Suprapubic skin (tissue), 4 donors: ENCODE measurements around the gene TEX9. TPM values are rescaled to one million over a fixed set of nuclear protein-coding genes. Genes with fewer than 3 reads are reported as not detected.

Experiments used
- DNase-seq, 2 donors: peaks; one replicate each; pipeline ENCODE4 v3.0.0-alpha.2; 2019; ENCODE audit warnings: low spot score in 2 of 2
- H3K27ac ChIP-seq: fragments of 200-600 bp; sonication (generic); one replicate; pipeline ENCODE4 v1.5.1; 2019
- H3K27me3 ChIP-seq: fragments of 200-600 bp; sonication (generic); one replicate; pipeline ENCODE4 v1.5.1; 2019
- H3K36me3 ChIP-seq: fragments of 200-600 bp; sonication (generic); one replicate; pipeline ENCODE4 v1.5.1; 2019
- H3K4me1 ChIP-seq: fragments of 200-600 bp; sonication (generic); one replicate; pipeline ENCODE4 v1.5.1; 2019
- H3K4me3 ChIP-seq: fragments of 200-600 bp; sonication (generic); one replicate; pipeline ENCODE4 v1.5.1; 2019; ENCODE audit warnings: mild to moderate bottlenecking
- H3K9me3 ChIP-seq: fragments of 200-600 bp; sonication (generic); one replicate; pipeline ENCODE4 v1.5.1; 2019
- EP300 ChIP-seq: sonication (generic); formaldehyde crosslinking; IDR thresholded peaks from one replicate; pipeline ENCODE4 v1.6.1; 2017; ENCODE audit warnings: antibody characterized with exemption
- POLR2A ChIP-seq, 2 donors: fragments of 450-650 bp; IDR thresholded peaks; one replicate each; pipeline ENCODE4 v1.6.1; 2017; ENCODE audit warnings: antibody characterized with exemption in 2 of 2, mild to moderate bottlenecking in 2 of 2, moderate library complexity in 2 of 2
- POLR2AphosphoS5 ChIP-seq, 3 donors: sonication (generic); formaldehyde crosslinking; IDR thresholded peaks; one replicate each; pipeline ENCODE4 v1.6.1; 2017; ENCODE audit warnings: antibody characterized with exemption in 3 of 3
- WGBS: methylation state at CpG from one replicate; pipeline ENCODE4 v1.1.5; 2018; 5-methylcytosine and 5-hydroxymethylcytosine counted together
- total RNA-seq, 4 donors: library from RNA; depleted of rRNA; stranded (reverse); fragments of >200 nt; gene quantifications; one replicate each; pipeline ENCODE4 v1.1.0, GENCODE V29; 2016
- TF ChIP-seq, protein P1 (sequence below), 2 donors: fragments of 200-600 bp in 1 of 2; fragments of 450-650 bp in 1 of 2; sonication (generic) in 1 of 2; IDR thresholded peaks; one replicate each; pipeline ENCODE4 v1.5.1; 2016 to 2019; ENCODE audit warnings: antibody characterized with exemption in 2 of 2, mild to moderate bottlenecking in 1 of 2, moderate library complexity in 1 of 2

The TEX9 gene
- total RNA-seq, 4 donors from 2014 or later = 6.5 to 16.6 (median 8.9) TPM

DNA sequence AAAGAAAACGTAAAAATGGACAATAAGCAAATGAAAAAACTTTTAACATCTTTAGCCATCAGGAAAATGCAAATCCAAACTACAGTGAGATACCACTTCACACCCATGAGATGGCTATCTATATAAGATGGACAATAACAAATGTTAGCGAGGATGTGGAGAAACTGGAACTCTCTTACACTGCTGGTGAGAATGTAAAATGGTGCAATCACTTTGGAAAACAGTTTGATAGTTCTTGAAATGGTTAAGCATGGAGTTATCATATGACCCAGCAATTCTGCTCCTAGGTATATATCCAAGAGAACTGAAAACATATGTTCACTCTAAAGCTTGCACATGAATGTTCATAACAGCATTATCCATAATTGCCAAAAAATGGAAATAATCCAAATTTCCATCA is 21.3 kb upstream of the TEX9 start:
- Histone ChIP-seq H3K4me1 (no peaks in the 10 kb centered on the region), H3K27me3 (no peaks in the 10 kb centered on the region), H3K36me3 (no peaks in the 10 kb centered on the region), H3K4me3 (no peak overlapping the region), H3K9me3 (no peaks in the 10 kb centered on the region), H3K27ac (no peak overlapping the region)
- TF ChIP-seq POLR2AphosphoS5 (IDR thresholded peaks at IDR 0.05) = no peak
- no peak for TF ChIP-seq EP300
- TF ChIP-seq, protein P1, sequence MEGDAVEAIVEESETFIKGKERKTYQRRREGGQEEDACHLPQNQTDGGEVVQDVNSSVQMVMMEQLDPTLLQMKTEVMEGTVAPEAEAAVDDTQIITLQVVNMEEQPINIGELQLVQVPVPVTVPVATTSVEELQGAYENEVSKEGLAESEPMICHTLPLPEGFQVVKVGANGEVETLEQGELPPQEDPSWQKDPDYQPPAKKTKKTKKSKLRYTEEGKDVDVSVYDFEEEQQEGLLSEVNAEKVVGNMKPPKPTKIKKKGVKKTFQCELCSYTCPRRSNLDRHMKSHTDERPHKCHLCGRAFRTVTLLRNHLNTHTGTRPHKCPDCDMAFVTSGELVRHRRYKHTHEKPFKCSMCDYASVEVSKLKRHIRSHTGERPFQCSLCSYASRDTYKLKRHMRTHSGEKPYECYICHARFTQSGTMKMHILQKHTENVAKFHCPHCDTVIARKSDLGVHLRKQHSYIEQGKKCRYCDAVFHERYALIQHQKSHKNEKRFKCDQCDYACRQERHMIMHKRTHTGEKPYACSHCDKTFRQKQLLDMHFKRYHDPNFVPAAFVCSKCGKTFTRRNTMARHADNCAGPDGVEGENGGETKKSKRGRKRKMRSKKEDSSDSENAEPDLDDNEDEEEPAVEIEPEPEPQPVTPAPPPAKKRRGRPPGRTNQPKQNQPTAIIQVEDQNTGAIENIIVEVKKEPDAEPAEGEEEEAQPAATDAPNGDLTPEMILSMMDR (IDR thresholded peaks at IDR 0.05) = no peak
- TF ChIP-seq POLR2A (IDR thresholded peaks at IDR 0.05) = no peak
- 81% methylated on average over 2 of the region's 2 CpGs for WGBS
- no peak for DNase-seq

DNA sequence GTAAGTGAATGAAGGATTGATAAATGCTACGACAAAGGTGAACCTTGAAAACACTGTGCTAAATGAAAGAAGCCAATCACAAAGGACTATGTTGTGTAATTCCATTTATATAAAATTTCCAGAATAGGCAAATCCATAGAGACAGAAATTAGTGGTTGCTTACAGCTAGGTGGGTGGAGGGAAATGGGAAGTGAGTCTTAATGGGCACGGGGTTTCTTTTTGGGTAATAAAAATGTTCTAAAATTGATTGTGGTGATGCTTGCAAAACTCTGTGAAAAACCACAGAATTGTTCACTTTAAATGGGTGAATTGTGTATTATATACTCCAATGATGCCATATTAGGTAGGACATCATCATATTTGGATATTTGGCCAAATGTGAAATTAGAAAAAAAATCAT is 20.9 kb upstream of the TEX9 start:
- Histone ChIP-seq H3K27ac (no peak overlapping the region), H3K27me3 (no peaks in the 10 kb centered on the region), H3K9me3 (no peaks in the 10 kb centered on the region), H3K4me3 (no peak overlapping the region), H3K4me1 (no peaks in the 10 kb centered on the region), H3K36me3 (no peaks in the 10 kb centered on the region)
- no peak for DNase-seq
- 79% methylated on average over 2 of the region's 2 CpGs for WGBS
- TF ChIP-seq, protein P1 (IDR thresholded peaks at IDR 0.05) = no peak
- TF ChIP-seq POLR2A (IDR thresholded peaks at IDR 0.05) = no peak
- no peak for TF ChIP-seq EP300
- no peak for TF ChIP-seq POLR2AphosphoS5 (IDR thresholded peaks at IDR 0.05)

DNA sequence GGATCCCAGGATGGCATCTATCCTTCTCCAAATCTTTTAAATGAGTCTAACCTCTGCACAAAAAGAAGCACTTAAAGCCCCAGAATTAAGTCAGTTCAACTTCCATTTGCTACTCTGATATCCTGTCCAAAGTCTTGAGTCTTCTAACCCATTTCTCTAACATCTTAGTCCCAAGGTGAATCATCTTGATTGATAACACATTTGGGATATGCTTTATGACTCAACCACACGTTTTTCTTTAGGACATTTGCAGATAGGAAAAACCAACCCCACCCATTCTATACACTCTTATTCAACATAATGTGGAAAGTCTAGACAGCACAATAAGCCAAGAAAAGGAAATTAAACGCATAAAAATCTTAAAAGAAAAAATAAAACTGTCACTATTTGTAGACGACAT is 18.8 kb upstream of the TEX9 start:
- H3K9me3 ChIP-seq = no peaks in the 10 kb centered on the region
- H3K36me3 ChIP-seq = no peaks in the 10 kb centered on the region
- no peak for TF ChIP-seq POLR2A (IDR thresholded peaks at IDR 0.05)
- no peak for TF ChIP-seq POLR2AphosphoS5 (IDR thresholded peaks at IDR 0.05)
- TF ChIP-seq EP300 = no peak
- TF ChIP-seq, protein P1 (IDR thresholded peaks at IDR 0.05) = no peak
- H3K27ac ChIP-seq = no peak overlapping the region
- H3K4me3 ChIP-seq = no peak overlapping the region
- no peak for DNase-seq
- 65% methylated on average over 3 of the region's 3 CpGs for WGBS
- H3K4me1 ChIP-seq = no peaks in the 10 kb centered on the region
- H3K27me3 ChIP-seq = no peaks in the 10 kb centered on the region

DNA sequence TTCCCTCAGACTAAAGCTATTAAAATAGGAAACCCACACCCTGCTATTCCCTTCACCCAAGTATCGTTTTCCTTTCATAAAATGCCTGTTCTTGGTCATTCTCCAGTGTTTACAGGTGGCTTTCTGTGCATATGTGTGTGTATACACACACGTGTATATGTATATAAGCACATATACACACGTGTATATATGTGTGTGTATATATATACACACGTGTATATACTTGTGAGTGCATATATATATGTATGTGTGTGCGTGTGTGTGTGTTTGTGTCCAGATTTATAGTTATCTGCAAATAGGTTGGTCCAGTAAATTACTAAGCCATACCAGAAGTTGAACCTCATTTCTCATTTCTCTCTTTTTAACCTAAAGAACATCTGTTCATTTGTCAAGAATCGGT is 15.7 kb upstream of the TEX9 start:
- Histone ChIP-seq H3K9me3 (no peaks in the 10 kb centered on the region), H3K4me1 (peaks cover 4% of the 10 kb centered on the region), H3K4me3 (no peak overlapping the region), H3K27ac (no peak overlapping the region), H3K36me3 (no peaks in the 10 kb centered on the region), H3K27me3 (no peaks in the 10 kb centered on the region)
- no peak for DNase-seq
- TF ChIP-seq EP300 (no peak), POLR2A (IDR thresholded peaks at IDR 0.05) (no peak)
- WGBS = 89% methylated on average over 6 of the region's 6 CpGs

- DNase-seq = no peak
- Histone ChIP-seq H3K36me3 (no peaks in the 10 kb centered on the region), H3K27ac (no peak overlapping the region), H3K4me3 (no peak overlapping the region), H3K4me1 (peaks cover 4% of the 10 kb centered on the region), H3K27me3 (no peaks in the 10 kb centered on the region), H3K9me3 (no peaks in the 10 kb centered on the region)
- TF ChIP-seq, protein P1 (IDR thresholded peaks at IDR 0.05) = no peak
- TF ChIP-seq EP300 = no peak
- no peak for TF ChIP-seq POLR2AphosphoS5 (IDR thresholded peaks at IDR 0.05)
- WGBS = 50% methylated on average over 1 of the region's 1 CpG
Observed at GRCh38 chr15:56351353-56351752, 13.9 kb upstream of the TEX9 start.

DNA sequence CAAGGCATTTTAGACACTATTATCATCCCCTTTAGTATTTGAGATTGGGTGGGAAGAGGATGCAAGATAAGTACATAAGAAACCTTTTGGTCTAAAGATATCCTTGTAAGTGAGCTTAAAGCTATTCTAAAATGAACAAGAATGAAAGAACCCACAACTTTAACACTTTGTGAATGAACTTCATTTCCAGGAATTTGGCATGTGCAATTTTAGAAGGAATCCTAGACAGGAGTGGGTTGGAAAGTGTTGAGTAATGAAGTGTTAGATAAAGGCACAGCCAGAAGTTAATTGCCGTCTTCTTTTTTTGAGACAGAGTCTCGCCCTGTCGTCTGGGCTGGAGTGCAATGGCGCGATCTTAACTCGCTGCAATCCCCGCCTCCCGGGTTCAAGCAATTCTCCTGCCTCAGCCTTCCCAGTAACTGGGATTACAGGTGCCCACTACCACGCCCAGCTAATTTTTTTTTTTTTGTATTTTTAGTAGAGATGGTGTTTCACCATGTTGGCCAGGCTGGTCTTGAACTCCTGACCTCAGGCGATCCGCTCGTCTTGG is 13.2 kb upstream of the TEX9 start:
- Histone ChIP-seq H3K9me3 (no peaks in the 10 kb centered on the region), H3K4me3 (no peak overlapping the region), H3K4me1 (peaks cover 4% of the 10 kb centered on the region), H3K27ac (no peak overlapping the region), H3K27me3 (no peaks in the 10 kb centered on the region), H3K36me3 (no peaks in the 10 kb centered on the region)
- DNase-seq = no peak
- WGBS = 82% methylated on average over 12 of the region's 12 CpGs
- no peak for TF ChIP-seq POLR2A (IDR thresholded peaks at IDR 0.05)
- TF ChIP-seq, protein P1 (IDR thresholded peaks at IDR 0.05) = no peak
- TF ChIP-seq EP300 = no peak
- no peak for TF ChIP-seq POLR2AphosphoS5 (IDR thresholded peaks at IDR 0.05)
